ENCODE measurements around the gene ABRACL. TPM values are rescaled to one million over a fixed set of nuclear protein-coding genes. Genes with fewer than 3 reads are reported as not detected.
"Not testable (repeated sequence)": the region's sequence is repeated elsewhere in the genome, so short reads cannot be mapped to it uniquely, and the experiment has no call there.

The ABRACL gene
- polyA plus RNA-seq, 1 donor = 52.6 TPM

- no peak for DNase-seq
Observed at GRCh38 chr6:139007428-139007827, 21.1 kb upstream of the ABRACL start.

GRCh38 chr6:139008117-139008516 lies 20.4 kb upstream of the ABRACL start:
- DNase-seq = no peak

GRCh38 chr6:139010674-139011073 lies 17.9 kb upstream of the ABRACL start:
- DNase-seq = no peak

GRCh38 chr6:139011980-139012379 lies 16.6 kb upstream of the ABRACL start:
- DNase-seq = no peak

- DNase-seq = no peak
Observed at GRCh38 chr6:139013185-139013800, 15.3 kb upstream of the ABRACL start.

GRCh38 chr6:139014945-139015344 lies 13.6 kb upstream of the ABRACL start:
- DNase-seq = no peak

- no peak for DNase-seq
Observed at GRCh38 chr6:139016337-139017213, 12.0 kb upstream of the ABRACL start.

- DNase-seq = no peak
Observed at GRCh38 chr6:139017227-139017626, 11.3 kb upstream of the ABRACL start.

- DNase-seq = no peak
Observed at GRCh38 chr6:139019722-139020121, 8.8 kb upstream of the ABRACL start.

- no peak for DNase-seq
Observed at GRCh38 chr6:139020689-139021088, 7.9 kb upstream of the ABRACL start.

GRCh38 chr6:139025416-139025815 lies 3.1 kb upstream of the ABRACL start:
- DNase-seq = not testable (repeated sequence)

GRCh38 chr6:139027620-139028182 lies 844 bp upstream of the ABRACL start:
- peak; percentile 26 for DNase-seq

- DNase-seq = no peak
Observed at GRCh38 chr6:139028215-139028657, 309 bp upstream of the ABRACL start.

GRCh38 chr6:139029470-139030227 lies 1.1 kb downstream of the ABRACL start:
- DNase-seq = peak; percentile 53

GRCh38 chr6:139030228-139030963 lies 1.9 kb downstream of the ABRACL start:
- DNase-seq = no peak

GRCh38 chr6:139037490-139037889 lies 8.9 kb downstream of the ABRACL start:
- DNase-seq = no peak

- DNase-seq = no peak
Observed at GRCh38 chr6:139044250-139044649, 15.7 kb downstream of the ABRACL start.

GRCh38 chr6:139047677-139048076 lies 19.1 kb downstream of the ABRACL start:
- DNase-seq = no peak

GRCh38 chr6:139048912-139049311 lies 20.4 kb downstream of the ABRACL start:
- DNase-seq = not testable (repeated sequence)

- DNase-seq = not testable (repeated sequence)
Observed at GRCh38 chr6:139050131-139050769, 21.7 kb downstream of the ABRACL start.

- no peak for DNase-seq
Observed at GRCh38 chr6:139050770-139051313, 22.3 kb downstream of the ABRACL start.

All from left kidney (tissue), 2 donors.